GM12878 (cell line): ENCODE results near the gene HAND1. TPM values are rescaled to one million over a fixed set of nuclear protein-coding genes. Genes with fewer than 3 reads are reported as not detected.

Experiments used
- ATAC-seq: fragments of 200-7000 bp; cut with Tn5 transposase; 3 replicates; pipeline ENCODE4 v1.9.1; 2020; ENCODE audit warnings: mild to moderate bottlenecking, moderate library complexity
- BruUV-seq: library from RNA; stranded (reverse); fragments of 400-500 nt; replicated peaks from 2 replicates; lab custom pipeline; 2021; lab: Mats Ljungman, UMichigan
- CTCF ChIA-PET: fragments of 300-600 bp; sonication (Branson Sonifier 250); formaldehyde crosslinking; extraction: SDS; loops from one replicate; lab custom pipeline; 2021; ENCODE audit warnings: inconsistent platforms; lab: Yijun Ruan, JAX
- POLR2A ChIA-PET: fragments of 350-600 bp; formaldehyde crosslinking; extraction: SDS; loops from one replicate; lab custom pipeline; 2021; ENCODE audit warnings: inconsistent platforms; lab: Charles Lee
- RAD21 ChIA-PET: fragments of 300-600 bp; sonication (Branson Sonifier 250); formaldehyde crosslinking; loops from one replicate; lab custom pipeline; 2023; ENCODE audit warnings: antibody characterized with exemption; ENCODE audit not compliant: unreplicated experiment; lab: Charles Lee
- SMC1A ChIA-PET: fragments of 300-600 bp; sonication (Branson Sonifier 250); formaldehyde crosslinking; loops from one replicate; lab custom pipeline; 2023; ENCODE audit not compliant: unreplicated experiment, uncharacterized antibody; lab: Charles Lee
- DNase-seq: peaks from one replicate; pipeline ENCODE4 v3.0.0-alpha.2; 2011; ENCODE audit warnings: low read depth, low spot score
- FAIRE-seq: peaks from 3 replicates; lab custom pipeline; 2011; peaks lifted over from hg19 to GRCh38; lab: Jason Lieb, UNC
- H2AFZ ChIP-seq: 2 replicates; pipeline ENCODE4 v1.6.0; 2011; ENCODE audit warnings: low read depth, low read length, control low read depth; ENCODE audit not compliant: control insufficient read depth
- H3K27ac ChIP-seq: 2 replicates; pipeline ENCODE4 v1.5.1; 2011; ENCODE audit warnings: control low read depth; ENCODE audit not compliant: control insufficient read depth, insufficient read depth
- H3K27me3 ChIP-seq, 2 experiments: replicated peaks in 1 of 2; 2 replicates each; pipeline versions ENCODE4 v1.6.0 to v1.6.1; 2011; ENCODE audit warnings: low read length in 1 of 2; ENCODE audit not compliant: control insufficient read depth in 2 of 2, insufficient read depth in 2 of 2
- H3K36me3 ChIP-seq, 2 experiments: 2 replicates each; pipeline ENCODE4 v1.5.1; 2011; ENCODE audit warnings: low read length in 1 of 2; ENCODE audit not compliant: control insufficient read depth in 2 of 2, insufficient read depth in 2 of 2
- H3K4me1 ChIP-seq: 2 replicates; pipeline ENCODE4 v1.6.1; 2011; ENCODE audit warnings: mild to moderate bottlenecking, low read length, moderate library complexity, mixed read lengths; ENCODE audit not compliant: control insufficient read depth, insufficient read depth
- H3K4me2 ChIP-seq: 2 replicates; pipeline ENCODE4 v1.6.0; 2011; ENCODE audit warnings: control low read depth; ENCODE audit not compliant: control insufficient read depth, insufficient read depth
- H3K4me3 ChIP-seq: fragments of 200-600 bp; sonication (generic); 2 replicates; pipeline ENCODE4 v1.5.1; 2016
- H3K79me2 ChIP-seq: 2 replicates; pipeline ENCODE4 v1.6.0; 2011; ENCODE audit warnings: low read length; ENCODE audit not compliant: control insufficient read depth, insufficient read depth
- H3K9ac ChIP-seq: 2 replicates; pipeline ENCODE4 v1.8.0; 2011; ENCODE audit warnings: low read length, control low read depth, mixed read lengths; ENCODE audit not compliant: control insufficient read depth, insufficient read depth
- H3K9me3 ChIP-seq: replicated peaks from 3 replicates; pipeline ENCODE4 v1.5.1; 2011; ENCODE audit warnings: mild to moderate bottlenecking, low read length; ENCODE audit not compliant: control insufficient read depth, insufficient read depth
- H4K20me1 ChIP-seq: 2 replicates; pipeline ENCODE4 v1.6.0; 2011; ENCODE audit not compliant: control insufficient read depth, insufficient read depth
- ESRRA ChIP-seq: IDR thresholded peaks from 2 replicates; pipeline ENCODE4 v1.6.1; 2012; ENCODE audit warnings: mild to moderate bottlenecking, low read length, improper control_type of control experiment
- IRF4 ChIP-seq: IDR thresholded peaks from 2 replicates; pipeline ENCODE4 v1.6.1; 2011; ENCODE audit warnings: low read depth, low read length
- MEF2B ChIP-seq: fragments of 450-650 bp; IDR thresholded peaks from 2 replicates; pipeline ENCODE4 v1.6.1; 2018; ENCODE audit warnings: mild to moderate bottlenecking, moderate library complexity; ENCODE audit not compliant: partially characterized antibody, poor library complexity, severe bottlenecking
- RAD51 ChIP-seq: fragments of 450-650 bp; IDR thresholded peaks from 2 replicates; pipeline ENCODE4 v1.6.1; 2016; ENCODE audit warnings: moderate library complexity, mild to moderate bottlenecking, inconsistent platforms
- WGBS: methylation state at CpG from one replicate; pipeline ENCODE4 v1.1.6; 2016; ENCODE audit warnings: low lambda C conversion rate; ENCODE audit not compliant: insufficient replicate concordance, insufficient coverage; ENCODE audit errors: missing lambda C conversion rate; 5-methylcytosine and 5-hydroxymethylcytosine counted together
- in situ Hi-C: fragments of 300-500 bp; cut with MboI; formaldehyde crosslinking; loops from 9 replicates; pipeline ENCODE4 v1.14.3; 2018; ENCODE audit warnings: mixed read lengths
- intact Hi-C: fragments of 100-400 bp; cut with micrococcal nuclease; formaldehyde crosslinking; loops from one replicate; pipeline ENCODE4 v1.14.2; 2022; ENCODE audit not compliant: unreplicated experiment
- polyA plus RNA-seq, 11 experiments: library from polyadenylated mRNA; depleted of rRNA in 4 of 11; unstranded in 6 of 11; stranded (reverse) in 5 of 11; fragments of >200 nt; fragmentation: Nextera tagmentation in 4 of 11; fragmentation: Illumina TruSeq in 1 of 11; extraction: Ambion mirVana in 4 of 11; extraction: Trizol in 1 of 11; gene quantifications; 1 replicate in 1 of 11; 2 replicates in 10 of 11; pipeline versions ENCODE4 v1.2.1 to v1.2.3, GENCODE V29; 2011 to 2016; ENCODE audit warnings: inconsistent platforms in 2 of 11, missing spikeins in 2 of 11, low read depth in 1 of 11
- total RNA-seq, 4 experiments: library from RNA; depleted of rRNA in 3 of 4; stranded (reverse); fragments of >200 nt in 3 of 4; fragmentation: Illumina TruSeq in 1 of 4; extraction: Trizol in 1 of 4; gene quantifications; 2 replicates each; pipeline versions ENCODE4 v1.2.1 to v1.2.3, GENCODE V29; 2013 to 2021
- TF ChIP-seq, protein P1 (sequence below): fragments of 450-650 bp; IDR thresholded peaks from 2 replicates; pipeline ENCODE4 v1.6.1; 2017; ENCODE audit warnings: mild to moderate bottlenecking, moderate library complexity
- TF ChIP-seq, protein P2 (sequence below): IDR thresholded peaks from 2 replicates; pipeline ENCODE4 v1.6.1; 2011; ENCODE audit warnings: borderline replicate concordance, low read depth, mild to moderate bottlenecking, moderate library complexity, mixed read lengths, low read length; ENCODE audit not compliant: insufficient read depth; ENCODE audit errors: extremely low read length
- TF ChIP-seq, protein P3 (sequence below): fragments of 450-650 bp; IDR thresholded peaks from 2 replicates; pipeline ENCODE4 v1.6.1; 2017; ENCODE audit warnings: mild to moderate bottlenecking

The HAND1 gene
- total and polyA plus RNA-seq, 10 of the 15 experiments (the other 5 are each of a cell fraction or from before 2014, with no cell fraction given): 0.06 to 0.41 (median 0.27) TPM; not detected in 4

DNA sequence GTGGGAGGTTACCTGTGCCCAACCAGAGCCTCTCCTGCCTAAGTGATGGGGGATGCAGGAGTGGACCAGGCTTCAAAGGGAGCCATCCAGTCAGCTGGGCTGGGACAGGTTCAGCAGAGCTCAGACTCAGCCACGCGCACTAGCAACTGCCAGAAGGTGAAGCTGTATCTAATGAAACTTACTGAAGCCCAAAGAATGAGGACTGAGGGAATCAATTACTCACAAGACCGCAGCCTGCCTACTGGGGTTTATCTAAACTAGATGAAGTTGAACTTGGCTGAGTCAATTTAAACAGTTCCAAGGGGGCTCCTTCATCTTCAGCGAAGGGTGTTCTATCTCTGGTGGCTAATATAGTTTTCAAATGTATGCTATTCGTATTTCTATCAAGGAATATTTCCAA lies 11.4 kb downstream of the HAND1 start (continued):
- TF ChIP-seq, protein P1, sequence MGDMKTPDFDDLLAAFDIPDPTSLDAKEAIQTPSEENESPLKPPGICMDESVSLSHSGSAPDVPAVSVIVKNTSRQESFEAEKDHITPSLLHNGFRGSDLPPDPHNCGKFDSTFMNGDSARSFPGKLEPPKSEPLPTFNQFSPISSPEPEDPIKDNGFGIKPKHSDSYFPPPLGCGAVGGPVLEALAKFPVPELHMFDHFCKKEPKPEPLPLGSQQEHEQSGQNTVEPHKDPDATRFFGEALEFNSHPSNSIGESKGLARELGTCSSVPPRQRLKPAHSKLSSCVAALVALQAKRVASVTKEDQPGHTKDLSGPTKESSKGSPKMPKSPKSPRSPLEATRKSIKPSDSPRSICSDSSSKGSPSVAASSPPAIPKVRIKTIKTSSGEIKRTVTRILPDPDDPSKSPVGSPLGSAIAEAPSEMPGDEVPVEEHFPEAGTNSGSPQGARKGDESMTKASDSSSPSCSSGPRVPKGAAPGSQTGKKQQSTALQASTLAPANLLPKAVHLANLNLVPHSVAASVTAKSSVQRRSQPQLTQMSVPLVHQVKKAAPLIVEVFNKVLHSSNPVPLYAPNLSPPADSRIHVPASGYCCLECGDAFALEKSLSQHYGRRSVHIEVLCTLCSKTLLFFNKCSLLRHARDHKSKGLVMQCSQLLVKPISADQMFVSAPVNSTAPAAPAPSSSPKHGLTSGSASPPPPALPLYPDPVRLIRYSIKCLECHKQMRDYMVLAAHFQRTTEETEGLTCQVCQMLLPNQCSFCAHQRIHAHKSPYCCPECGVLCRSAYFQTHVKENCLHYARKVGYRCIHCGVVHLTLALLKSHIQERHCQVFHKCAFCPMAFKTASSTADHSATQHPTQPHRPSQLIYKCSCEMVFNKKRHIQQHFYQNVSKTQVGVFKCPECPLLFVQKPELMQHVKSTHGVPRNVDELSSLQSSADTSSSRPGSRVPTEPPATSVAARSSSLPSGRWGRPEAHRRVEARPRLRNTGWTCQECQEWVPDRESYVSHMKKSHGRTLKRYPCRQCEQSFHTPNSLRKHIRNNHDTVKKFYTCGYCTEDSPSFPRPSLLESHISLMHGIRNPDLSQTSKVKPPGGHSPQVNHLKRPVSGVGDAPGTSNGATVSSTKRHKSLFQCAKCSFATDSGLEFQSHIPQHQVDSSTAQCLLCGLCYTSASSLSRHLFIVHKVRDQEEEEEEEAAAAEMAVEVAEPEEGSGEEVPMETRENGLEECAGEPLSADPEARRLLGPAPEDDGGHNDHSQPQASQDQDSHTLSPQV: no peak
- TF ChIP-seq, protein P2, sequence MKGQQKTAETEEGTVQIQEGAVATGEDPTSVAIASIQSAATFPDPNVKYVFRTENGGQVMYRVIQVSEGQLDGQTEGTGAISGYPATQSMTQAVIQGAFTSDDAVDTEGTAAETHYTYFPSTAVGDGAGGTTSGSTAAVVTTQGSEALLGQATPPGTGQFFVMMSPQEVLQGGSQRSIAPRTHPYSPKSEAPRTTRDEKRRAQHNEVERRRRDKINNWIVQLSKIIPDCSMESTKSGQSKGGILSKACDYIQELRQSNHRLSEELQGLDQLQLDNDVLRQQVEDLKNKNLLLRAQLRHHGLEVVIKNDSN: no peak

DNA sequence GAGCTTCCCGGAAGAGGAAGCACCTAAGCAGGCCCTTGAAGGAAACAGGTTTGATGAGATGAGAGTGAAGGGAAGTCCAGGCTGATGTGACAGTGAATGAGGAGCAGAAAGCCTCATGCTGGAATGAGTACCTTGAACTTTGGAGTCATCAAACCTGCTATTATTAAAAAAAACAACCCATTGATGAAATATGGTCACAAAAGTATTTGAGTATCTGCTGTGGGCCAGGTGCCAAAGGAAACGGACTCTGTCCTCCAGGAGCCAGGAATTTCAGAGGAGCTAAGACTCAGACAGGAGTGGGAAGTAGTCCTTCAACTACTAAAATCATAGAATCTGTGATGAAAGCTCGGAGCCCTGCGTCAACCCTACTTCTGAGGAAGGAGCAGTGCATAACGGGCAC lies 11.9 kb downstream of the HAND1 start:
- no peaks in the 10 kb centered on the region for H3K36me3 ChIP-seq
- BruUV-seq: no TSS peak
- no peak overlapping the region for H3K4me2 ChIP-seq
- no peaks in the 10 kb centered on the region for H4K20me1 ChIP-seq
- ChIA-PET SMC1A (interaction anchor here (0.8 to 6.8 kb wide), 16 partner anchors 12 to 394 kb away, joined by 3 to 90 read pairs (median 6); no protein-coding TSS in a partner anchor), CTCF (interaction anchor here (0.6 to 8.6 kb wide), 28 partner anchors 14 to 492 kb away, joined by 3 to 135 read pairs (median 4); no protein-coding TSS in a partner anchor), POLR2A (no interaction called here), RAD21 (interaction anchor here (0.7 to 5.7 kb wide), 10 partner anchors 19 to 492 kb away, joined by 3 to 81 read pairs (median 8); no protein-coding TSS in a partner anchor)
- TF ChIP-seq IRF4: no peak
- TF ChIP-seq ESRRA: no peak
- TF ChIP-seq, protein P3, sequence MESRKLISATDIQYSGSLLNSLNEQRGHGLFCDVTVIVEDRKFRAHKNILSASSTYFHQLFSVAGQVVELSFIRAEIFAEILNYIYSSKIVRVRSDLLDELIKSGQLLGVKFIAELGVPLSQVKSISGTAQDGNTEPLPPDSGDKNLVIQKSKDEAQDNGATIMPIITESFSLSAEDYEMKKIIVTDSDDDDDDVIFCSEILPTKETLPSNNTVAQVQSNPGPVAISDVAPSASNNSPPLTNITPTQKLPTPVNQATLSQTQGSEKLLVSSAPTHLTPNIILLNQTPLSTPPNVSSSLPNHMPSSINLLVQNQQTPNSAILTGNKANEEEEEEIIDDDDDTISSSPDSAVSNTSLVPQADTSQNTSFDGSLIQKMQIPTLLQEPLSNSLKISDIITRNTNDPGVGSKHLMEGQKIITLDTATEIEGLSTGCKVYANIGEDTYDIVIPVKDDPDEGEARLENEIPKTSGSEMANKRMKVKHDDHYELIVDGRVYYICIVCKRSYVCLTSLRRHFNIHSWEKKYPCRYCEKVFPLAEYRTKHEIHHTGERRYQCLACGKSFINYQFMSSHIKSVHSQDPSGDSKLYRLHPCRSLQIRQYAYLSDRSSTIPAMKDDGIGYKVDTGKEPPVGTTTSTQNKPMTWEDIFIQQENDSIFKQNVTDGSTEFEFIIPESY: no peak
- no peak for TF ChIP-seq RAD51
- no peak for TF ChIP-seq MEF2B
- no peaks in the 10 kb centered on the region for H3K27me3 ChIP-seq
- WGBS: 51% methylated on average over 5 of the region's 5 CpGs
- H3K4me1 ChIP-seq: peaks cover 9% of the 10 kb centered on the region
- ATAC-seq (no peak), FAIRE-seq (no peak), DNase-seq (no peak)
- intact Hi-C loops: loop anchor here (5.0 kb wide), 1 partner anchor 489 kb away; no protein-coding TSS in a partner anchor
- no peak overlapping the region for H3K4me3 ChIP-seq
- H3K9me3 ChIP-seq: no peaks in the 10 kb centered on the region
- no peak overlapping the region for H3K27ac ChIP-seq
- no peaks in the 10 kb centered on the region for H3K79me2 ChIP-seq
- in situ Hi-C loops: loop anchor here (5.0 kb wide), 1 partner anchor 141 kb away; no protein-coding TSS in a partner anchor
- no peak overlapping the region for H2AFZ ChIP-seq
- H3K9ac ChIP-seq: no peak overlapping the region
